Measurements from ENCODE around the gene RPL22L1.

GRCh38 chr3:170816341-170816740 lies 53.7 kb downstream of the RPL22L1 start:
- TF ChIP-seq RCOR1 (IDR thresholded peaks at IDR 0.05; ENCODE audit: low read depth, low read length): no peak
- no peak for TF ChIP-seq CTCF (IDR thresholded peaks at IDR 0.05)
- no peak for TF ChIP-seq CEBPB (IDR thresholded peaks at IDR 0.05)
- no peak for TF ChIP-seq PHF8 (IDR thresholded peaks at IDR 0.05; ENCODE audit: borderline replicate concordance, low read depth)
- no peak for TF ChIP-seq RFX5 (IDR thresholded peaks at IDR 0.05)

Measured in A549 (cell line).